DLD1 (cell line): ENCODE data around the gene GNPNAT1.
"Not testable (repeated sequence)": the region's sequence is repeated elsewhere in the genome, so short reads cannot be mapped to it uniquely, and the experiment has no call there.

Source experiments
- in situ Hi-C: cut with HindIII; loops from 2 replicates; pipeline ENCODE4 v1.10.0; 2017; ENCODE audit warnings: low sequenced_read_pairs

The GNPNAT1 gene

DNA sequence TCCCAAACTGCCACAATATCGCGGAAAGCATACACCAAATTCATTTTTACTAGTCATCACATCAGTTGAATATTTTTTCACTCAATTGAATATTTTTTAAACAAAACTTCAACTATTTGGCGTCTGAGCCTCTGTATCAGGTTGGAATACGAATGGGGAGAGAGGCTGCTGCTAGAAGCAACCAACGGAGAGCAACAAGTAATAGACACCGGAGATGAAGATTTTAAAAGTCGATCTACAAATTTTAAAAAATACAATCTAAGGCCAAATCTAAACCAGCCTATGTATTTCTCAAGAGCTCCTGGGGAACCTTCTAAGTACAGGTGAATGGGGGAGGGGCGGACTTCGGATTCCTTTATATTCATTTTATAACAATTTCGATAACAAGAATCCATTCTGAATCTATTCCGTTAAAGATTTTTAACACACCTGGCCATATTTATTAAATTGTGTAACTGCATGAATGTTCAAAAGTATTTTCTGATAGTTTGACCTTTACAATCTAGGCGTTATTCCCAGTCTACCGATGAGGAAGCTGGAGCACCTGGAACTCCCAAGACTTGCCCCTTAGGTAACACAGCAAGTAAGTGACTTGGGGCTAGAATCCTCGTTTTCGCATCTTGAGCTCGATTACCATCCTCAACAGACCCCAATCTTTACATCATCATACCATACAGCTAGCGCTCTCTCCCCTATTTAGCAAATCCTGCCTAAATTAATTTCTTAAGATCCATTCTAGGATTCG, 1.2 kb downstream of the GNPNAT1 start:
- in situ Hi-C loops: no loop called here

DNA sequence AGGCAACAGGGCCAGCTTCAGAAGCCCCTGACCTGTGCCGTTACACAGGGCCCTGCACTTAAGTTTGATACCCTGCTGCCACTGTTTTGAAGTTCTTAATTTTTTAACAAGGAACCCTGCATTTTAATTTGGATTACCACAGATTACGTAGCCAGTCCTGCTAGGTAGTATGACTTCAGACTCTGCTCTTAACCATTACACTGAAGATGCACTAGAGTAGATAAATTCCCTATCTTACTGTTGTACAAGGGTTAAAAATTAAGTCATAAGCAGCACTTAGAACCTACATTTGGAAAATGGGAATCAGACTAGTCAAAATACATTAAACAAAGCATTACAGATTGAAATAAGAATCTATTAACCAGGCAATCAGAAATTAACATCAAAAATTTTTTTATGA, 2.3 kb downstream of the GNPNAT1 start:
- in situ Hi-C loops: no loop called here

DNA sequence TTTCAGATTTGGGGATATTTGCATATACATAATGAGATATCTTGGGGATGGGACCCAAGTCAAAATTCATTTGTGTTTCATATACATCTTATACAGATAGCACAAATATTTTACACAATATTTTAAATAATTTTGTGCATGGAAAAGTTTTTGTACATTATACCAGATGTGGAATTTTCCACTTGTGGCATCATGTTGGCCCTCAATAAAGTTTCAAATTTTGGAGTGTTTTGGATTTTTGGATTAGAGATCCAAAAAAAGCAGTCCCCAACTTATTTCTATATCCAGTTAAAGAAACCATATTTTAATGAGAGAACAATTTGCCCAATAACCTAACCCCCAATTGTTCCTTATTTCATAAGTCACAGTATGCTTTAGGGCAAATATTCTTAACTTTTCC, 4.5 kb downstream of the GNPNAT1 start:
- in situ Hi-C loops: no loop called here

DNA sequence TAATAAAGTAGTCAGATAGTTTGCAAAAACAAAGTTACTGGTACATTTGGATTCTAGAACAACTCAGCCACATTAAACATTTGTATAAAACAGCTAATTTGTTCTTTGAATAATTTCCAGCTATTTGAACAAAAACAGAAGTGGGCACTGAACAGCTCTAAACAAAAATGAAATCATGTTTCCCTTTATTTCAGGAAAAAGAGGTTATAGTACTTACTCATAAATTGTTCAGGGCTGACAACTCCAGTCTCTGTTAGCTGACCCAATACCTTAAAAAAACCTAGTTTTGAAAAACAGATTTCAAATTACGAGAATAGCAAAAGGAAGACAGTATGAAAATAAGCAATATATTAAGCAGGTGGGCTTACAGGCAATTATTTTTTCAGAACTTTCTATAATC, 8.2 kb downstream of the GNPNAT1 start:
- in situ Hi-C loops: no loop called here

DNA sequence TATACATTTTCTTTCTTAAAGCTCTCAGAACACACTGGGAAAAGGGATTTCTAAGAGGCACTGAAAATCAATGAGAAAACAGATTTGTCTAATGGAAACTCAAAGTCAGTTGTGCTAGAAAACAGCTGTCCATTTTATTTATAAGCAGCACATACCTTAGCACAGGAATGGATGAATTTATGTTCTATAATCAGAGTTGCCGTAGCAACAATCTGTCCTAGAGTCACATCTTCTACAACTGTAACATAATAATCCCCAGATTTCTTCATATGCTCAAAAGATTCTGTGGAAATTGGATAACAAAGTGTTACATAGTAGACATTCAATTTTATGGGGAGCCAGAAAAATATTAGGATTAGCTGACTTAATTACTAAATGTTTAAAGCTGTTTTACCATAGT, 9.8 kb downstream of the GNPNAT1 start:
- in situ Hi-C loops: no loop called here

DNA sequence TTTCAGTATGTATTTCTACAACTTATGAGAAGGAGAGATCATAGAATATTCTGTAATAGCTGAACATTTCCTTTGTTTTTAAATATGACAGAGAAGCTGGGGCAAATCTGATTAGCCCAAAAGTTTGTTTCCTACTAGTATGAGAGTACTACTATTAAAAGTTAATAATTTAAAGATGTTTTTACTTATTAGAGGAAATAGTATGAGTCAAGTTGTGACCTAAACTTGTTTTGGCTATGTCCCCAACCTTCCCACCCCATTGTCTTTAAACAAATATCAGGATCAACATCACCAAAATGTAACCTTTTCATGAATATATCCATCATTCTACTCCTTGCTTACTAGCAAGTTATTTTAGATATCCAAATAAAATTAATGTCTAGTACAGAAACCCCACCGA, 10.5 kb downstream of the GNPNAT1 start:
- in situ Hi-C loops: no loop called here

DNA sequence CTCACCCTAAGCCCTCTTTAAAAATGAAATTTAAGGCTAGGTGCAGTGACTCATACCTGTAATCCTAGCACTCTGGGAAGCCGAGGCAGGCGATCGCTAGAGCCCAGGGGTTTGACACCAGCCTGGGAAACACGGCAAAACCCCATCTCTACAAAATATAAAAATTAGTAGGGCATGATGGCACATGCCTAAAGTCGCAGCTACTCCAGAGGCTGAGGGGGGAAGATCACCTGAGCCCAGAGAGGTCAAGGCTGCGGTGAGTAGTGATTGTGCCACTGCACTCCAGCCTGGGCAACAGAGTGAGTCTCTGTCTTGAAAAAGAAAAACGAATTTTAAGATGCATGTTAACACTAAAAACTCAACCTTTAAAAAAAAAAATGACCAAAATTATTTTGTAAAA, 12.7 kb downstream of the GNPNAT1 start:
- in situ Hi-C loops: no loop called here

DNA sequence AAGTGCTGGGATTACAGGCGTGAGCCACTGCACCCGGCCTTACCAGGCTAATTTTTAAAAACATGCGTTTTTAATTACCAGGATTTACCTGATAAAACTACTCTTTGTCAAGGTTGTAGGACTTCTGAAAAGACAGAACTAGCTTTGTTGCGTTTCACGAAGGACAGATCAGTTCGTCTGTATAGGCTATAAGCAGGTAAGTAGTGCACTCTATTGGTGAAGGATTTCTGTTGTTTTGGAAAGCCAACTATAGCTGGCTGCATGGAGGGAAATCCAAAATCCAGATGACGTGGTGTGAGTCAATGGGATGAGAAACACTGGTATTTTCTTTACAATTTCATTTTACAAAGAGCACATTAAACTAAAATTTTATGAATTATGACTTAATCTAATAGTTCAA, 14.6 kb downstream of the GNPNAT1 start:
- in situ Hi-C loops: no loop called here

DNA sequence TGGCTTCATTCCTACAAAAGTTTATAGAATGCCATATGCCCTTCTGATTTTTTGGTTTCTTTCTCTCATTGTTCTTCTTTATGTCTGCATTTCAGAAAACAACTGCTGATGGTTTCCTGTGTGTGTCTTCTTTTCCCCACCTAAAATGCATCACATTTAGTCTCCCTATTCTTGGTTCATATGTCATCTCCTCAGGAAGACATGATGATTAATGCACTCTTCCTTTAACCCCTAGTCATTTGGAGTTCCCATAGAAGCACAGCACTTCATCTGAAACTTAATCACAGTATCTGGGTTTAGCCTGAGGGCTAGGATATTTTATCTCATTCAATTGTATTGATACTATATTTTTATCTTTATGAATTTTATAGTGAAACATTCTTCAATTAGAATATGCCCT, 21.5 kb downstream of the GNPNAT1 start:
- in situ Hi-C loops: no loop called here

DNA sequence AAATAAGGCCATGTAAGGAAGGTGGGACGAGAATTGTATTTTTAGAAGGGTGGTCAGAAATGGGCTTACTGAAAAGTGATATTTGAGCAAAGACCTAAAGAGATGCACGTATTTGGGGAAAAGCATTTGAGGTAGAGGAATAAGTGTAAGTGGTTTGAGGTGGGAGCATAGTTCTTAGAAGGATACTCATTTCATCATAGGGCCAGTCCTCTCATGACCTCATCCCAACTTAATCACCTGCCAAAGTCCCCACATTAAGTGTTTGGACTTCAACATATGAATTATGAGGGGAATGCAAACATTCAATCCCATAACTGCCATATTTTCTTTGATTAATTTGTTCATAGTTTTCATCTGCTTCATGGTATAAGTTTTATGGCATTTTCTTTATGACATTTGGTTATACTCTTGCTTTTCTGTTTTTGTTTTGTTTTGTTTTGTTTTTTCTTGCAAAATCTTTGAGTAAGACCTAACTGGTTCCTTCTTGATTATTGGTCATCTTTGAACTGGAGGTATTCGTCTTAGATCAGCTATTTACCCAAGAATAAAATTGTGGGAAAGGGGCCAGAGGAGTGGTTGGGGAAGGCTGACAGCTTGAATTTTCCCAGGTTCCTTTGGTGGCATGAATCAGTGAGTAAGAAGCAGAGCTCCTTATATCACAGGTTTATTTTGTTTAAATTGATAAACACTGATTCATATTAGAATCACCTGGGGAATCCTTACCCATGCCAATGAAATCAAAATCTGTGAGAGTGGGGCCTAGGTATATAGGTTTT, 24.2 kb downstream of the GNPNAT1 start:
- in situ Hi-C loops: no loop called here

DNA sequence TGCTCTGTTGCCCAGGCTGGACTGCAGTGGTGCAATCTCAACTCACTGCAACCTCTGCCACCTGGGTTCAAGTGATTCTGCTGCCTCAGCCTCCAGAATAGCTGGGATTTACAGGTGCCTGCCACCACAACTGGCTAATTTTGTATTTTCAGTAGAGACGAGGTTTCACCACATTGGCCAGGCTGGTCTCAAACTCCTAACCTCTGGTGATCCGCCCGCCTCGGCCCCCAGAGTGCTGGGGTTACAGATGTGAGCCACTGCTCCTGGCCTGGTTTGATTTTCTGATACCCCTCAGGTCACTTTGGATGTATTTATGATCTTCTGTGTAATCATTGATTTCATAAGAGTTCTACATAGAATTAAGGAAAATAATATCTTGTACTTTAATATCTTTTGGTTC, 28.5 kb downstream of the GNPNAT1 start:
- in situ Hi-C loops: not testable (repeated sequence)

DNA sequence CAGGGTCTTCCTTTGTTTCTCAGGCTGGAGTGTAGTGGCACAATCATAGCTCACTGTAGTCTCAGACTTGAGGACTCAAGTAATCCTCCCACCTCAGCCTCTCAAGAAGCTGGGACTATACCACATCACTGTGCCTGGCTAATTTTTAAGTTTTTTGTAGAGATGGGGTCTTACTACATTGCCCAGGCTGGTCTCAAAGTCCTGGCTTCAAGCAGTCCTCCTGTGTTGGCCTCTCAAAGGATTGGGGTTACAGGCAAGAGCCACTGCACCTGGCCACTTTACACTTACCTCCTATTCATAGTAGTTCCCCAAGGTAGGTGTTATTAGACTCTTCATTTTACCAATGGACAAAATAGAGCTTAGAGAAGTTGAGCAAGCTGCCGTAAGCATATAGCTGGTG, 32.3 kb downstream of the GNPNAT1 start:
- in situ Hi-C loops: no loop called here

DNA sequence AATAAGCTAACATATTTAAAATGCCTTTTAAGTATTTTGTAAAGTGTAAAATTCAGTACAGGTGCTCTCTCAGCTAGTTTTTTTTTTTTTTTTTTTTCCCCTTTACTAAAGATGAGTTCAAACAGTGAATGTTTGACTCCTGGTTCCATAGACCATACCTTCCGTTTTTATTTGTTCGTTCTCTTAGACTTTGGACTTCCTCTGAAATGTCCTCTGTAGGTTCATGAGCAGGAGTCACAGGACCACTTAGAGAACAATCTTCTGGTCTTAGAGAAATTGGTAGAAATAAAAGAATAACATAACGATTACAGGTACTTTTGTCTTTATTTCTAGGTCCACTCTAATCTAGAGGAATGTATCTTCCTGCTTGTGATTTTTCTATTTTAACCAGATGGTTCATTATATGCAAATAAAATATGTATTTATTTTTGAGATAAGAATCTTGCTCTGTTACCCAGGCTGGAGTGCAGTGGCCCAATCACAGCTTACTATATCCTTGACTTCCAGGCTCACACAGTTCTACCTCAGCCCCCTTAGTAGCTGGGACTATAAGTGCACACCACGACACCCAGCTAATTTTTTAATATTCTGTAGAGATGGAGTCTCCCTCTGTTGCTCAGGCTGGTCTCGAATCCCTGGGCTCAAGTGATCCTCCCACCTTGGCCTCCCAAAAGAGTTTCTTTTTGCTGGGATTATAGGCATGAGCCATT, 35.6 kb downstream of the GNPNAT1 start:
- in situ Hi-C loops: no loop called here

DNA sequence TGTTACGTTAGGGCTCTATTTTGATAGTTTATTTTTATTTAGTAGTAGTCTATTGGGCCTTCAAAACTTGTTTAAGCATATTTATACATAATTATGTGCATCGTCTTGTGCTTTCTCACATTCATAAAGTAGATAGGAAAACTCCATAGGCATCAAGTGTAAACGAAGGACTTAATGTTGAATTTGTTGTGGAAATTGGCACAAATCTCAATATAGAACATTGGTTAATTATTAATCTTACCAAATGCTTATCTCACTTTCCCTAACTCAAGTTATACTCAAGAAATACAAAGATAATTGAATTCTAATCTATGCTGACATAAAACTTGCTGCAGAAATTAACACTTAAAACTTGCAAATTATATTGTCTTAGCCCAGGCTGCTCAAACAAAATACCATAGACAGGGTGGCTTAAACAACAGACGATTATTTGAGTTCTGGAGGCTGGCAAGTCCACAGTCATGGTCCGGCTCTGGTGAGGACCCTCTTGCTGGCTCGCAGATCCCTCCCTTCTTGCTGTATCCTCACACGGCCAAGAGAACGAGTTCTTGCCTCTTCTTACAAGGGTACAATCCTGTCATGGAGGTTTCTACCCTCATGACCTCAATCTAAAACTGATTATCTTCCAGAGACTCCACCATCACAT, 42.6 kb downstream of the GNPNAT1 start:
- in situ Hi-C loops: no loop called here

DNA sequence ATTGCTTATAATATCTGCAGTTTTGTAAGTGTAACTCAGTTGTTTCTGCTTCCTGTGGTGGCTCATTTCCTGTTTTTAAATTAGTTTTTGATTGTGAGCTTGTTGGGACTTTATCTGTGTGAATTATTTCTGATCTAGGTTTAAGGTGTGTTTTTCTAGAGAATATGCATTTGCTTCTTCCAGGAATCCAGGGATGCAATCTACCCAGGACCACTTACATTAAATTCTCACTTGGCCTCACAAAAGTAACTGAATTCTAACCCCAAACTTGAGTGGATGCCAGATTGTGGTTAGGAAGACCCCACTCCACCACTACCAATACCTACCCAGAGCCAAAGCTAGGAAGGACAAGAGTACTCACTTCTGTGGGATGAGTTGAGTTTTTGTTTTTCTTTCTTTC, 49.5 kb downstream of the GNPNAT1 start:
- in situ Hi-C loops: no loop called here

DNA sequence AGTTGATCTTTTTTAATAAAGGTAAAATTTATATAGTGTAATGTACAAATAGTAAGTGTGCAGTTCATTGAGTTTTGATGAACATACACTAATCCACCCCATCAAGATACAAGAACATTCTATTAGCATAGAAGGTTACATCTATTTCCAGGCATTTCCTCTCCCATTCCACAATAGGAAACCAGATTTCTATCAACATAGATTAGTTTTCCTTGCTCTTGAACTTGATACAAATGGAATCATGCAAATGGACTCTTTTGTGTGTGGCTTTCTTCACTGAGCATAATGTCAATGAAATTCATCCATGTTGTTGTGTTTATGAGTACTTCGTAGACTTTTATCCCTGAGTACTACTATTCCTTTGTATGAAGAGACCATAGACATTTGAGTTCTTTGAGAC, 50.7 kb downstream of the GNPNAT1 start:
- in situ Hi-C loops: no loop called here

DNA sequence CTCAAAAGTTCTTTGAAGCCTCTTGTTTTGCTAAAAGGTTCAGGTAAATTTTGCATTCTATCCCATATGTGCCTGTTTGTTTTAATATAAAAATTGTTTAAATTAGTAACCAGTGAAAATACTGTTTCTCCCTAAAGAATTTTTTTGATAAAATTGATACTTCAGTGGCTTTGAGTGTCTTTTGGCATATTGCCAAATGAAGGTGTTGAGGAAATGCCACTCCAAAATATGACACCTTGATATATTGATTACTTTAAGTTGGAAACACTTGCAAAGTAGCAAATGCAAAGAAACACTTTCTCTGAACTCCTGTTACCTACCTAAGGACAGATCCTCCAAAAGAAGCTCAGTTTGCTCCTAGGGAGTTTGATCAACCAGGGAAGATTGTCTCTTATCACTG, 53.0 kb downstream of the GNPNAT1 start:
- in situ Hi-C loops: no loop called here

DNA sequence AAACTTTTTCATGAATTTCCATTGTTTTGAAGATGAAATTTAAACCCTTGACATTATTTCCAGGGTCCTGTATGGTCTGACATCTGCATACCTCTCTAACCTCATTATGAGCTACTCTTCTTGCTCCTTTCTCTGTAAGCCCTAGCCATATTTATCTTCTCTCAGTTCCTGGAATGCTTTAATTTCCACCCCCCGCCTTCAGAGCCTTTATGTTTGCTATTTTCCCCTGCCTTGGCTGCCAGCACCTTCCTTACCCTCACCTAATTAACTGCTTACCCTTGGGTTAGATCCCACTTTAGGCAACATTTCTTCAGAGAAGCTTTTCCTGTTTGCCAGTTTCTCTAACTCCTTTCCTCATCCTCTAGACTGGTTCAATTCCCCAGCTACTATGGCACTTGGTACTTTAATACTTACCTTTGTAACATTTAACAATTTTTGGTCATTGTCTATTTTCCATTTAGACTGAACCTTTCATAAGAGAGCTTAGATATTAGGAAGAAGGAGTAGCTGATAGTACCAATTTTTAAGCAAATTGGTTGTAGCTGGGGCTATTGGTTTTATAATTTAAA, 55.4 kb downstream of the GNPNAT1 start:
- in situ Hi-C loops: no loop called here

DNA sequence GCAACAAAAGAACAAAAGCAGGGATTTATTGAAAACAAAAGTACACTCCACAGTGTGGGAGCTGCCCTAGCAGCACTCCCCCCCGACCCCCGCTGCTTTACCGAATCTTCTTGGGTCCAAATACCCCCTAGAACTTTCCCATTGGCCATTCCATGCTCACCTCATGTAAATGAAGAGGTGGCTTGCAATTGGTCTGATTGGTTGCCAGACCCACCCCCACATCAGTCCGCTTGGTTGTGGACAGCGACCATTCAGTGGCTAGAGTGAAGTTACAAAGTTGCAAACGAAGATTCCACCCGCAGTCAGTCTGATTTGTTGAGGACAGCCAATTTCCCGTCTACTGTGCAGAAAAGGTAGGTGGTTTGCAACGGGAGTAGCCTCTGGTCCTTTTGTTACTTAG, 57.6 kb downstream of the GNPNAT1 start:
- in situ Hi-C loops: no loop called here

DNA sequence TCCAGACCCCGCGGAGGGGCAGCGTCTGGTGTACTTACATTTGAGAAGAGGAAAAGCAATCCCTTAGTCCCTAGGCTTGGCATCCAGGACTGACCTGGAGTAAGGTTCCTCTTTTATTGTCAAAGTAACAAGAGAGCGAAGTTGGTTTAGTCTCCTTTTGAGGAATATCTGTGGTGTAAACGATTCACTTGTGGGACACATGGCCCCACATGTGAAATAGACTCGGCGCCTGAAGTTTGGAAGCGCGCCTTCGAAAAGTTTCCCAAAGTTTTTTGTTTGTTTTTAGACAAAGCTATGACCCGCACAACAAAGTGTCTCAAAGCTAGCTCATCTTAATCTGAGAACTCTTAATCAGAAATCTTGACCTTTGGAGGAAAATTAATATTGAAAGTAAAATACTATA, 60.7 kb downstream of the GNPNAT1 start:
- in situ Hi-C loops: no loop called here
